ENCODE measurements around the gene RHOA.
A peak's percentile ranks its signal among the peaks of the same experiment; 100 is the strongest.

The RHOA gene

GRCh38 chr3:49377483-49377882 lies 34.3 kb downstream of the RHOA start:
- H3K36me3 ChIP-seq (ENCODE audit: control insufficient read depth, insufficient read depth, low read length): peaks cover 11% of the 10 kb centered on the region
- no peak for TF ChIP-seq CTCF (IDR thresholded peaks at IDR 0.05; ENCODE audit: insufficient read depth, low read length, poor library complexity, severe bottlenecking)
- DNase-seq (ENCODE audit: extremely low read depth, insufficient read length): peak; percentile 71
- H3K27me3 ChIP-seq (replicated peaks; ENCODE audit: control insufficient read depth, insufficient read depth, low read length): no peaks in the 10 kb centered on the region
- no peak overlapping the region for H3K4me3 ChIP-seq (replicated peaks; ENCODE audit: low read depth, low read length)

- no peak for DNase-seq (ENCODE audit: extremely low read depth, insufficient read length)
- no peak for TF ChIP-seq CTCF (IDR thresholded peaks at IDR 0.05; ENCODE audit: insufficient read depth, low read length, poor library complexity, severe bottlenecking)
- Histone ChIP-seq H3K36me3 (ENCODE audit: control insufficient read depth, insufficient read depth, low read length) (peaks cover 17% of the 10 kb centered on the region), H3K4me3 (replicated peaks; ENCODE audit: low read depth, low read length) (no peak overlapping the region), H3K27me3 (replicated peaks; ENCODE audit: control insufficient read depth, insufficient read depth, low read length) (no peaks in the 10 kb centered on the region)
Observed at GRCh38 chr3:49371946-49372345, 39.8 kb downstream of the RHOA start.

- TF ChIP-seq CTCF (IDR thresholded peaks at IDR 0.05; ENCODE audit: insufficient read depth, low read length, poor library complexity, severe bottlenecking): no peak
- Histone ChIP-seq H3K4me3 (replicated peaks; ENCODE audit: low read depth, low read length) (no peak overlapping the region), H3K27me3 (replicated peaks; ENCODE audit: control insufficient read depth, insufficient read depth, low read length) (no peaks in the 10 kb centered on the region), H3K36me3 (ENCODE audit: control insufficient read depth, insufficient read depth, low read length) (peaks cover 24% of the 10 kb centered on the region)
- DNase-seq (ENCODE audit: extremely low read depth, insufficient read length): no peak
Observed at GRCh38 chr3:49370585-49371290, 41.0 kb downstream of the RHOA start.

GRCh38 chr3:49362561-49362960 lies 49.2 kb downstream of the RHOA start:
- no peak for DNase-seq (ENCODE audit: extremely low read depth, insufficient read length)
- no peaks in the 10 kb centered on the region for H3K27me3 ChIP-seq (replicated peaks; ENCODE audit: control insufficient read depth, insufficient read depth, low read length)
- H3K36me3 ChIP-seq (ENCODE audit: control insufficient read depth, insufficient read depth, low read length): peaks cover 17% of the 10 kb centered on the region
- TF ChIP-seq CTCF (IDR thresholded peaks at IDR 0.05; ENCODE audit: insufficient read depth, low read length, poor library complexity, severe bottlenecking): no peak
- no peak overlapping the region for H3K4me3 ChIP-seq (replicated peaks; ENCODE audit: low read depth, low read length)

GRCh38 chr3:49359623-49360022 lies 52.2 kb downstream of the RHOA start:
- no peak for TF ChIP-seq CTCF (IDR thresholded peaks at IDR 0.05; ENCODE audit: insufficient read depth, low read length, poor library complexity, severe bottlenecking)
- Histone ChIP-seq H3K4me3 (replicated peaks; ENCODE audit: low read depth, low read length) (no peak overlapping the region), H3K36me3 (ENCODE audit: control insufficient read depth, insufficient read depth, low read length) (peaks cover 18% of the 10 kb centered on the region), H3K27me3 (replicated peaks; ENCODE audit: control insufficient read depth, insufficient read depth, low read length) (no peaks in the 10 kb centered on the region)
- no peak for DNase-seq (ENCODE audit: extremely low read depth, insufficient read length)

GRCh38 chr3:49358884-49359225 lies 52.9 kb downstream of the RHOA start:
- Histone ChIP-seq H3K36me3 (ENCODE audit: control insufficient read depth, insufficient read depth, low read length) (peaks cover 18% of the 10 kb centered on the region), H3K4me3 (replicated peaks; ENCODE audit: low read depth, low read length) (peak overlapping the region; percentile 93)

More at GRCh38 chr3:49358884-49359225, 52.9 kb downstream of the RHOA start:
- no peak for TF ChIP-seq CTCF (IDR thresholded peaks at IDR 0.05; ENCODE audit: insufficient read depth, low read length, poor library complexity, severe bottlenecking)
- DNase-seq (ENCODE audit: extremely low read depth, insufficient read length): no peak
- no peaks in the 10 kb centered on the region for H3K27me3 ChIP-seq (replicated peaks; ENCODE audit: control insufficient read depth, insufficient read depth, low read length)

Measured in GM06990 (cell line).